Measurements from ENCODE around the gene C6orf120. TPM values are rescaled to one million over a fixed set of nuclear protein-coding genes. Genes with fewer than 3 reads are reported as not detected.

The C6orf120 gene
- total RNA-seq, 2 experiments from 2014 or later: 19.3 to 20.3 TPM

DNA sequence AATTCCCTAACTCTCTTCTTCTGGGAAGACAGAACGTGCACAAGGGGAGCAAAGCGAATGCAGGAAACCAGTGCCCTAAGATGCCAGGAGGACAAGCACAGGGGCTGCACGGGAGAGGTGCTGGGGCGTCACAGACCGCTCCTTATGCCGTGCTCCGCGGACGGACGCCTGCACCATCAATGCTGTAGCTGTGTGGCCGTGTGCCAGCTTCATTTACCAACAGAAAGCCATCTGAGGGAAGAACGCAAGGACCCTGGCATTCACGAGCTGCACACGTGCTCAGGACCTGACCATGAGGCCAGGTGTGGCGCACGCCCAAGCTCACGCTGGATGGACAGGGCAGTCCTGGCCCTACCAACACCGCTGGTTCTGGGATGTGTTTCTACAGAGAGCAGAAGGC is 35.5 kb upstream of the C6orf120 start:
- ATAC-seq (no peak), DNase-seq (no peak)
- Mint-ChIP-seq H3K4me3 (no peak overlapping the region), H3K27me3 (no peaks in the 10 kb centered on the region), H3K36me3 (peaks cover 5% of the 10 kb centered on the region), H3K27ac (no peak overlapping the region), H3K4me1 (peaks cover 12% of the 10 kb centered on the region), H3K9me3 (ENCODE audit: low read depth) (no peaks in the 10 kb centered on the region)
- CTCF ChIA-PET: interaction anchor here (1.7 kb wide), 1 partner anchor 18 kb away, joined by 3 read pairs; no protein-coding TSS in a partner anchor

DNA sequence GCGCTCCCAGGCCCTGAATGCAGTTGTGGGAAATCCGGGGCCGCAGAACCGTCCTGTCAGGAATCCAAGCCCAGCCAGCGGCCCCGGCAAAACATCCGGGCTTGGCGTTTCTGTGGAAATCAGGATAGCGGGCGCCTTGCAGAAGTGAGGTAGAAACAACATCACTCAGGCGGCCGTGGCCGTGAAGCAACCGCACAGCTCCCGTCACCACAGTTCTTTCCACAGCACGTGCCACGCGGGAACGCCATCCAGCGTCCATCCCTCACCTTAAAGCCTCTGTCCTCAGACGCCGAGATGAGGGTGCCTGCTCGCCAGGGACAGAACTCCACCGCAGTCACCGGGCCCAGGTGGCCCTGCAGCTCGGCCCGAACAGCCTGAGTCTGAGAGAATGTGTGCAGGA is 34.2 kb upstream of the C6orf120 start:
- no peaks in the 10 kb centered on the region for H3K27me3 Mint-ChIP-seq
- peaks cover 12% of the 10 kb centered on the region for H3K4me1 Mint-ChIP-seq
- no peak for ATAC-seq
- H3K27ac Mint-ChIP-seq: no peak overlapping the region
- H3K36me3 Mint-ChIP-seq: peaks cover 5% of the 10 kb centered on the region
- H3K9me3 Mint-ChIP-seq (ENCODE audit: low read depth): no peaks in the 10 kb centered on the region
- no peak overlapping the region for H3K4me3 Mint-ChIP-seq
- no peak for DNase-seq
- CTCF ChIA-PET: interaction anchor here (1.7 kb wide), 1 partner anchor 16 kb away, joined by 3 read pairs; no protein-coding TSS in a partner anchor

DNA sequence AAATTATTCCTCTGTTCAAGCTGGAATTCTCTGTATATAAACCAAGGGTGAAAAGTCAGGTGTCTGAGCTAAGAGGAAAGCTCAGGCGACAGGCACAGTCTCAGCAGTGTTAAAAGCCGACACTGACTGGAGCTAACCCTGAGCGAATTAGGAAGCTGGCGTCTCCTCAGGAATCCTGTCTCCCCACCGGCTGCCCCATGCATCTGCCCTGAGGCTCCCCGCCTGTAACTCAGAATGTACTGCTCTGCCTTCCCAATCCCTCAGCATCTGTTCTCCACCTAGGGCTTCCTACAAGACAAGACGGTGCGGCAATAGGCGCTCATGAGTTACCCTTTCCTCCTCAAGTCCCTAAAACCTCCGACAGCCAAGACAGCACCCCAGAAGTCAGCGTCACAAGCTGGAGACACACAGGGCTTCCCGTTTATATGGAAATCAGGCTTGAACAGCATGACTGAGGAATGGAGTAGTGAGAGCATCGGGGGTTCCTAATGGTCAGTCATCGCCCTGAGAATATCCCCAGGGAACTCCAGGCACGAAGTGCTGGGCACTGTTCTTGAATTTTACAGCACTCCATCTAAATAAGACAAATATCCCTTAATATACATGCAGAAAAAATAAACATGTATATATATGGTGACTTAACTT is 33.6 kb upstream of the C6orf120 start:
- H3K4me3 Mint-ChIP-seq: no peak overlapping the region
- H3K9me3 Mint-ChIP-seq (ENCODE audit: low read depth): no peaks in the 10 kb centered on the region
- H3K36me3 Mint-ChIP-seq: peaks cover 5% of the 10 kb centered on the region
- H3K27ac Mint-ChIP-seq: no peak overlapping the region
- CTCF ChIA-PET: no interaction called here
- H3K27me3 Mint-ChIP-seq: no peaks in the 10 kb centered on the region
- H3K4me1 Mint-ChIP-seq: peaks cover 12% of the 10 kb centered on the region
- DNase-seq (no peak), ATAC-seq (no peak)

DNA sequence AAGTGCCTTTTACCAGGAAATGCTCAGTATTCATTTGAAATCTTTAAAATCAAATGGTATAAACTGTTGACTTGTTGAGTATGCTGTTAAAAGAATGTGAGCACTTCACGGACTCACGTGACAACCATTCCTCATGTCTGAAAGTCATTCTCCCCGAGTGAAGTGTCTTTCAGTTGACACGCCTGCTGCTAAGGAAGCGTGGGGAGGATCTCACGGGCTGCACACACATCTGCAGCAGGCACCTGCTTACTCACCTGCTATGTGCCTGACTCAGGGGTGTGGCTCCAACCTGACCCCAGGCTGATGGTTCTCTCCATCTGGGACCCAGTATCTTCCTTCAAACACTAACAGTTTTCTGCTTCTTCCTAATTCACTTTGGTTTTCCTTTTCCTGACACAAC is 32.8 kb upstream of the C6orf120 start:
- Mint-ChIP-seq H3K36me3 (peaks cover 1% of the 10 kb centered on the region), H3K27ac (no peak overlapping the region), H3K9me3 (ENCODE audit: low read depth) (no peaks in the 10 kb centered on the region), H3K4me1 (peaks cover 12% of the 10 kb centered on the region), H3K4me3 (no peak overlapping the region), H3K27me3 (no peaks in the 10 kb centered on the region)
- DNase-seq (no peak), ATAC-seq (no peak)
- CTCF ChIA-PET: interaction anchor here (1.2 to 1.9 kb wide), 2 partner anchors 10 to 49 kb away, joined by 3 to 5 read pairs; no protein-coding TSS in a partner anchor

DNA sequence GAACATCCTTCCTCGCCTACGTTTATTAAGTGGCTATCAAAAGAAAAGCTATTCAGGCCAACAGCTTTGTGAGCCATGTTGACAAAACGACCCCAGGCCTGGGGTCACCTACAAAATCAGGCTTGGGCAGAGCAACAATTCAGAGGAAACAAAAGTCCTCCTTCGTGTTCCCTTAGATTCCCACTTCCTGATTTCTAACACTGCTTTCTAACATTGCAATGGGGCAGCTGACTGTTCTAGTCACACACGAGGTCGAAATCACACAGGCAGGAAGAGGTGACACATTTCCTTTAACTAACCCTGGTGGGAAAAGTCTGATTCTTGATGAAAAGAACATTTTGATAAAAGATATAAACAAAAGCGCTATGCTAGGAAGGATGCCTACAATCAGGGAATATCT is 32.0 kb upstream of the C6orf120 start:
- no peak for DNase-seq
- Mint-ChIP-seq H3K4me3 (no peak overlapping the region), H3K27me3 (no peaks in the 10 kb centered on the region), H3K36me3 (peaks cover 5% of the 10 kb centered on the region), H3K4me1 (peaks cover 12% of the 10 kb centered on the region), H3K9me3 (ENCODE audit: low read depth) (no peaks in the 10 kb centered on the region), H3K27ac (no peak overlapping the region)
- CTCF ChIA-PET: interaction anchor here (1.2 to 1.9 kb wide), 2 partner anchors 9 to 48 kb away, joined by 3 to 5 read pairs; no protein-coding TSS in a partner anchor
- ATAC-seq: no peak

DNA sequence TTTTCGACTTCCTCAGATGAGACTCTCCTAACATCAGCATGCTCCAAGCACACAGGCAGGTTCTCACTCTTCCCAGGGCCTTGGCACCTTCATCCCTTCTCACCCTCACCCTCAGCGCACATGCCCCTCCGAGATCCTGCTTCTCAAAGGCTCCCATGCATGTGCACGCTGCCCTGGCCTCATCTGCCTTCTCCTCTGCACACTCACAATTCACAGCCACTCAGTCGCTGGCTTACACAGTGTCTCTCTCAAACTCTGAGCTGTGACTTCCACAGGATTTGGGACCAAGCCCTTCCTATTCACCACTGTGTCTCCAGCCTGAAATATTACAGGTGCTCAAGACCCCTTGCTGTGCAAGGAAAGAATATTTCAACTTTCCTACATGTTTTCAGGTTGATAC is 30.4 kb upstream of the C6orf120 start:
- ATAC-seq (no peak), DNase-seq (no peak)
- Mint-ChIP-seq H3K36me3 (peaks cover 10% of the 10 kb centered on the region), H3K27ac (no peak overlapping the region), H3K9me3 (ENCODE audit: low read depth) (no peaks in the 10 kb centered on the region), H3K4me1 (peaks cover 12% of the 10 kb centered on the region), H3K4me3 (no peak overlapping the region), H3K27me3 (no peaks in the 10 kb centered on the region)
- CTCF ChIA-PET: no interaction called here

DNA sequence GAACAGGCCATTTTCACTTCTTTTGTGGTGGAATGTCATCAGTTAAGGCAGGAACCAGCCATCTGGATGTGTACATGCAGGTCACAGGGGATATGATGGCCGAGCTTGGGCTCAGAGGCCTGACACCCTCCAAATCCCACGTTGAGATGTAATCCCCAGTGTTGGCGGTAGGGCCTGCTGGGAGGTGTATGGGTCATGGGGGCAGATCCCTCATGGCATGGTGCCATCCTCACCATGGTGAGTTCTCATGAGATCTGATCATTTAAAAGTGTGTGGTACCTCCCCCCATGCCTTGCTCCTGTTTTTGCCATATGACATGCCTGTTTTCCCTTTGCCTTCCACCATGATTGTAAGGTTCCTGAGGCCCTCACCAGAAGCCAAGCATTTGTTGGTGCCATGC is 26.9 kb upstream of the C6orf120 start:
- H3K4me3 Mint-ChIP-seq: no peak overlapping the region
- ATAC-seq (no peak), DNase-seq (no peak)
- H3K36me3 Mint-ChIP-seq: peaks cover 22% of the 10 kb centered on the region
- CTCF ChIA-PET: no interaction called here
- no peak overlapping the region for H3K27ac Mint-ChIP-seq
- no peaks in the 10 kb centered on the region for H3K9me3 Mint-ChIP-seq (ENCODE audit: low read depth)
- peaks cover 3% of the 10 kb centered on the region for H3K4me1 Mint-ChIP-seq
- no peaks in the 10 kb centered on the region for H3K27me3 Mint-ChIP-seq

DNA sequence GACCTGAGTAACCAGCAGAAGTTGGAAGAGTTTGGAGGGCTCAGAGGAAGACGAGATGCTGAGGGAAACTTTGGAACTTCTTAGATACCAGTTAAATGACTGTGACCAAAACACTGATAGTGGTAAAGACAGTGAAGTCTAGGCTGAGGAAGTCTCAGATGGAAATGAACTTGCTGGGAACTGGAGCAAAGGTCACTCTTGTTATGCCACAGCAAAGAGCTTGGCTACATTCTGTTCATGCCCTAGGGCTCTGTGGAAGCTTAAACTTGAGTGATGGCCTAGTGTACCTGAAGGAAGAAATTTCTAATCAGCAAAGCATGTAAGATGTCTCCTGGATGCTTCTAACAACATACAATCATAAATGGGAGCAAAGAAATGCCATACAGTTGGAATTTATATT is 24.8 kb upstream of the C6orf120 start:
- no peaks in the 10 kb centered on the region for H3K4me1 Mint-ChIP-seq
- ATAC-seq: no peak
- no peak for DNase-seq
- H3K4me3 Mint-ChIP-seq: no peak overlapping the region
- H3K36me3 Mint-ChIP-seq: peaks cover 37% of the 10 kb centered on the region
- H3K27ac Mint-ChIP-seq: no peak overlapping the region
- no peaks in the 10 kb centered on the region for H3K27me3 Mint-ChIP-seq
- CTCF ChIA-PET: no interaction called here
- H3K9me3 Mint-ChIP-seq (ENCODE audit: low read depth): peaks cover 2% of the 10 kb centered on the region

DNA sequence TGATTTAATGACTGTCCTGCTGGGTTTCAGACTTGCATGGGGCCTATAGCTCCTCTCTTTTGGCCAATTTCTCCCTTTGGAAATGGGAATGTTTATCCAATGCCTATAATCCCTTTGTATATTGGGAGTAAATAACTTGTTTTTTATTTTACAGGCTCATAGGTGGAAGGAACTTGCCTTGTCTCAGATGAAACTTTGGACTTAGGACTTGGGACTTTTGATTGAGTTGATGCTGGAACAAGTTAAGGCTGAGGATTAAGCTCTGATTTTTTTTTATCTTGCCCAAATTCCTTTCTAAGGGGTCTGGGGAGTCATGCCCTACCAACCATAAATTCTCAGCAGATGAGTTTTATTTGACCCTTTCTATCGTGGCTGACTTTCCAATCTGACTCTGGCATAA is 23.6 kb upstream of the C6orf120 start:
- no peak for ATAC-seq
- Mint-ChIP-seq H3K4me1 (peaks cover under 1% of the 10 kb centered on the region), H3K36me3 (peaks cover 42% of the 10 kb centered on the region), H3K9me3 (ENCODE audit: low read depth) (peaks cover 2% of the 10 kb centered on the region), H3K4me3 (no peak overlapping the region), H3K27me3 (no peaks in the 10 kb centered on the region), H3K27ac (no peak overlapping the region)
- no peak for DNase-seq
- CTCF ChIA-PET: interaction anchor here (1.6 kb wide), 1 partner anchor 9 kb away, joined by 5 read pairs; no protein-coding TSS in a partner anchor

DNA sequence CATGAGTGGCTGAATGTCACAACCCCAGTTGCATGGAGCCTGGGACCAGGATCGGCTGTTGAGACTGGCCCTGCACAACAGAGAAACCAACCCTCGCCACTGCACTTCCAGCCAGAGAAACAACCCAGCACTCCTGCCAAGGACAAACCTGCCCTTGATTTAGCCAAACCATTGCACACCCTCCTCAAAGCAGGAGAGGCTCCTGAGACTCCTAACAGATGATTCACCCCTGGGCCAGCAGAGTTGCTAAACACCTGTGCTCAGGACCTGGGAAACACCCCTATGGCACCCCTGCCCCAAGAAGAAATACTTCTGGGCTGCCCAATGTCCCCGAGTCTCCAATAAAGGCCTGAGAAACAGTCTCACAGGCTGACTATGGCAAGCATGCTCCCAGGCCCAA is 17.9 kb upstream of the C6orf120 start:
- no peak overlapping the region for H3K4me3 Mint-ChIP-seq
- no peak for ATAC-seq
- no peaks in the 10 kb centered on the region for H3K27me3 Mint-ChIP-seq
- peaks cover 19% of the 10 kb centered on the region for H3K9me3 Mint-ChIP-seq (ENCODE audit: low read depth)
- H3K4me1 Mint-ChIP-seq: peaks cover 4% of the 10 kb centered on the region
- CTCF ChIA-PET: interaction anchor here (1.3 kb wide), 1 partner anchor 17 kb away, joined by 3 read pairs; no protein-coding TSS in a partner anchor
- no peak overlapping the region for H3K27ac Mint-ChIP-seq
- DNase-seq: no peak
- H3K36me3 Mint-ChIP-seq: peaks cover 66% of the 10 kb centered on the region

DNA sequence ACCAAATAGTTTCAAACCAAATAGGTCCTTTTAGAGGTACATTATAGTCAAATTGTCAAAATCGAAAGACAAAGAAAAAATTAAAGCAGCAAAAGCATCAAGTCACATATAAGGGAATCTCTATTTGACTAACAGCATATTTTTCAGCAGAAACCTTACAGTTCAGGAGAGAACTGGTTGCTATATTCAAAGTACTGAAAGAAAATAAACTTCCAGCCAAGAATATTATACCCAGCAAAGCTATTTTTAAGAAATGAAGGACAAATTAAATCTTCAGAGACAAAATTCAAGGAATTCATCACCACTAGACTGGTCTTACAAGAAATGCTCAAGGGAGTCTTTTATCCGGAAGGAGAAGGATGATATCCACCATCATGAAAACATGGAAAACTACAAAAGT is 16.1 kb upstream of the C6orf120 start:
- no peaks in the 10 kb centered on the region for H3K27me3 Mint-ChIP-seq
- H3K4me1 Mint-ChIP-seq: peaks cover 14% of the 10 kb centered on the region
- no peak overlapping the region for H3K4me3 Mint-ChIP-seq
- peaks cover 19% of the 10 kb centered on the region for H3K9me3 Mint-ChIP-seq (ENCODE audit: low read depth)
- CTCF ChIA-PET: no interaction called here
- no peak overlapping the region for H3K27ac Mint-ChIP-seq
- peaks cover 67% of the 10 kb centered on the region for H3K36me3 Mint-ChIP-seq
- ATAC-seq (no peak), DNase-seq (no peak)

DNA sequence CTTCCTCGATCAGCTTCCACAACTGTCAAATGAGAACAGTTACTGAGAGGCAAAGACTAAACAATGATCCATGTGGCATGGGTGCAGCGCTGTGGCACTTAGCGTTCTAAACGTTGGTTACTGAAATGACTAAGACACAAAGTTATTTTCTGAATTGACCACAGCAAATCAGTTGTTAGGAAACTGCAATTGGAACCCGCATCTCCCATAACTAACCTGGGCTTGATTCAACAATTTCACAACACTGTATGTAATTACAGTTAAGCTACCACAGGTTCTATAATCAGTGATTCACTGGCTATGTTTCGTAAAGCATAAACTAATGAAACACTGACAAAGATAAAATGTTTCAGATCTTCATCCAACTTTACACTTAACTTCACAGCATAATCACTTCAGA is 12.6 kb upstream of the C6orf120 start:
- no peak overlapping the region for H3K27ac Mint-ChIP-seq
- peaks cover 17% of the 10 kb centered on the region for H3K9me3 Mint-ChIP-seq (ENCODE audit: low read depth)
- no peak for DNase-seq
- H3K4me3 Mint-ChIP-seq: no peak overlapping the region
- CTCF ChIA-PET: no interaction called here
- H3K27me3 Mint-ChIP-seq: no peaks in the 10 kb centered on the region
- ATAC-seq: no peak
- H3K4me1 Mint-ChIP-seq: peaks cover 11% of the 10 kb centered on the region
- peaks cover 63% of the 10 kb centered on the region for H3K36me3 Mint-ChIP-seq

DNA sequence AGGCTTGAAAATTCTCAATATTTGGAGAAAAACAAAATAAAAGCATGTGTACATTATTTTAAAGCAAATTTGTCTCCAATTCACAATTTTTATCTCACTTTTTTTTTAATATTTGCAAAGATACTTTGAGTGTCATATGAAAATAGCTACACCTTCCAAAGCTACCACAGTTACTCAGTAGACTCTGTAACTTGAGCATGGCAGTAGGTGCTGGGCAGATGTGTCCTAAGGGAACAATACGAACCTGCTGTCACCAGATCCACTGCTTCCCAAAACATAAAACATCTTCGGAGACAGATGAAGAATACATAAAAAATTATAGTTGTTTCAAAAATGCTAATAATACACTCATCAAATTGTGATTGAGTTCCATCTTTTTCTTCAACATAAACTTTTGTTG is 10.7 kb upstream of the C6orf120 start:
- no peaks in the 10 kb centered on the region for H3K27me3 Mint-ChIP-seq
- DNase-seq (no peak), ATAC-seq (no peak)
- peaks cover 11% of the 10 kb centered on the region for H3K4me1 Mint-ChIP-seq
- no peak overlapping the region for H3K27ac Mint-ChIP-seq
- CTCF ChIA-PET: no interaction called here
- H3K4me3 Mint-ChIP-seq: no peak overlapping the region
- H3K36me3 Mint-ChIP-seq: peaks cover 50% of the 10 kb centered on the region
- peaks cover 9% of the 10 kb centered on the region for H3K9me3 Mint-ChIP-seq (ENCODE audit: low read depth)

DNA sequence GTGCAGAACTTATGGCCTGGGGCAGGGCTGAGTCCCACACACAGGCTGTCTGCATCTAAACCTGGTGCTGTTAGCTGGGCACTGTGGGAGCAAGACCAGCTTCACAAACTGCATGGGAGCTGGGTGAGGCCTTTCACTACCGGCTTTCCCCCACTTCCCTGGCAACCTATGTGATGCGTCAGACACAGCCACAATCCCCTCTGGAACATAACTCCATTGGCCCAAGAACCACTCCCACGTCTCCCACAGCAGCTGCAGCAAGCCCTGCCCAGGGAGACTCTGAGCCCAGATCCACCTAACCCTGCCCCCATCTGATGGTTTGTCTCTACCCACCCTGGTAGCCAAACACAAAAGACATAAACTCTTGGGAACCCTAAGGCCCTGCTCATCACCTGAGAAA is 9.4 kb upstream of the C6orf120 start:
- peaks cover 40% of the 10 kb centered on the region for H3K36me3 Mint-ChIP-seq
- no peaks in the 10 kb centered on the region for H3K27me3 Mint-ChIP-seq
- peaks cover 11% of the 10 kb centered on the region for H3K4me1 Mint-ChIP-seq
- no peak overlapping the region for H3K27ac Mint-ChIP-seq
- DNase-seq: no peak
- H3K9me3 Mint-ChIP-seq (ENCODE audit: low read depth): peaks cover 4% of the 10 kb centered on the region
- ATAC-seq: no peak
- H3K4me3 Mint-ChIP-seq: no peak overlapping the region
- CTCF ChIA-PET: interaction anchor here (1.1 kb wide), 1 partner anchor 9 kb away, joined by 3 read pairs; the partner anchor contains the start of genes C6orf120 and WDR27

Data from activated CD8-positive, alpha-beta memory T cell treated with anti-CD3 and anti-CD28 coated beads, Interleukin-2, amount 10 ng/mL, durations not matched to agents 7 days and 5 days (primary cell).